ENCODE measurements around the gene CCDC61.
A peak's percentile ranks its signal among the peaks of the same experiment; 100 is the strongest.

The CCDC61 gene

DNA sequence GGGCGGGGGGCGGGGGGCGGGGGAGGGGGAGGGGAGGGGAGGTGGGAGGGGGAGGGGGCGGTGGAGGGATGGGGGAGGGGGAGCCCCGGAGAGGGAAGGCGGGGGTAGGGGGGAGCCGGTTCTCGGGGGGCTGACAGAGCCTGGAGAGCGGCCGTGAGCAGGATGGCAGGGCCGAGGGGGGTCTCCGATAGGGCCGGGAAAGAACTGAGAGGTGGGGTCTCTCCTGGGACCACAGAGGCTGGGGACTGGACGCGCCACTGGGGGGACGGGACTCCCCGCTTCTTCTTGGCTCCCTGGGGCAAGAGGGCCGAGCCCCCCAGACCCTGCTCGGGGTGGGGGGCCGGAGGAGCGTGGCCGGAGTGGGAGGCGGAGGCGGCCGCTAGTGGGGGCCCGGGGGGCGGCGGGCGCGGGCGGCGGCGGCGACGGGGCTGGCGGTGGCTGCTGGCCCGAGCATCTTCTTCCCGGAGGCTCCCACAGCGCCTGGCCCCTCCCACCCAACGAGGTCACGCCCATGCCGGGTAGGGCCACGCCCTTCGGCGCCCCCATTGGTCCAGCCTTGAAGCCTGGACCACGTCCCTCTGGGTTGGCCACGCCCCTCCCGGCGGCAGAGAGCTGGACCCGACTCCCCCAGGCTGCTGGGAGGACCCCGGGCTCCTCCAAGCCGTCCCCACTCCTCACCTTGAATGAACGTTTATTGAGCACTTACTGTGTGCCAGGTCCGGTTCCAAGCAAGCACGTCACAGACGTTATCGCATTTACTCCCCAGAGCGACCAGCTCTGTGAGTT, 21.5 kb upstream of the CCDC61 start, which contains the start of gene NOVA2:
TSS of gene NOVA2 (minus strand) at position 313 of the 786 bp plus-strand sequence. CDS start 514 bp downstream, outside the sequence.
- FAIRE-seq (peak; percentile 64), DNase-seq (ENCODE audit: insufficient read length, low spot score) (peak; percentile 82)

GRCh38 chr19:45975306-45976070, 19.8 kb upstream of the CCDC61 start:
- DNase-seq (ENCODE audit: insufficient read length, low spot score) (no peak), FAIRE-seq (no peak)

DNA sequence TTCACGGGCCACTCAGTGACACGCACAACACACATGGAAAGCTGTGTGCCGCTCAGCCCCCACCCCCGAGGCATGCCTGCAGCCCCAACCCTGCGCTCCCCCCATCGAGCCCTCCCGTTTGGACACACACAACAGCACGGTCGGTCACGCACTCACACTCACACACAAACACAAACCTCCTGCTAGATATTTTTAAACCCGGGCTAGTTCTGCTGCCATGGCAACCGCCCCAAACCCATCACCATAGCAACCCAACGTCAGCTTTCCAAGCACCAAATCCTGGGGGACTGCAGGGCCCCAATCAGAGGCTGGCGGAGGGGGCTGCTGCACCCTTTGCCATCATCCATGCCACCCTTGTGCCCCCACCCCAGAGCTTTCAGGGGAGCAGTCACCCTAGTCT, 19.1 kb upstream of the CCDC61 start:
- no peak for DNase-seq (ENCODE audit: insufficient read length, low spot score)
- no peak for FAIRE-seq

- no peak for DNase-seq (ENCODE audit: insufficient read length, low spot score)
- FAIRE-seq, result no peak
These were observed 17.1 kb upstream of the CCDC61 start for GRCh38 chr19:45978156-45978555.

DNA sequence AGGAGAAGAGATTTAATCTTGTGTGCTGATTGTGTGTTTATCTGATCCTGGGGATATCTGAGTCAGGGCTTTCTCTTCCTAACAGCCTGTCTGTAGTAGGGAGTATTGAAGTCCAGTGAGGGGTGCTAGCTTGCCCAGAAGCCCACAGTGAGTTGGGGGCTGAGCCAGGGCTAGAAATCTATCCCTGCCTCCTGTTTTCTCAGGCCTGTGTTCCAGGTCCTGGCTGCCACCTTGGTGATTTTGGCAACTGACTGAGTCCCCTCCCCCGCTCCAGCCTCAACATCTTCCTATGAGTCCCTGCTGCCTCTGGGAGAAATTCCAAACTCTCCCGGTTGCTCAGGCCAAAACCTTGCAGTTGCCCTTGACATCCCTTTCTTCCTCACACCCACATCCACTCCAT, 13.9 kb upstream of the CCDC61 start:
- DNase-seq (ENCODE audit: insufficient read length, low spot score), result no peak

GRCh38 chr19:45985321-45985720, 9.9 kb upstream of the CCDC61 start:
- FAIRE-seq, result no peak
- DNase-seq (ENCODE audit: insufficient read length, low spot score), result no peak

More for the DNA sequence above, 13.9 kb upstream of the CCDC61 start:
- no peak for FAIRE-seq

DNA sequence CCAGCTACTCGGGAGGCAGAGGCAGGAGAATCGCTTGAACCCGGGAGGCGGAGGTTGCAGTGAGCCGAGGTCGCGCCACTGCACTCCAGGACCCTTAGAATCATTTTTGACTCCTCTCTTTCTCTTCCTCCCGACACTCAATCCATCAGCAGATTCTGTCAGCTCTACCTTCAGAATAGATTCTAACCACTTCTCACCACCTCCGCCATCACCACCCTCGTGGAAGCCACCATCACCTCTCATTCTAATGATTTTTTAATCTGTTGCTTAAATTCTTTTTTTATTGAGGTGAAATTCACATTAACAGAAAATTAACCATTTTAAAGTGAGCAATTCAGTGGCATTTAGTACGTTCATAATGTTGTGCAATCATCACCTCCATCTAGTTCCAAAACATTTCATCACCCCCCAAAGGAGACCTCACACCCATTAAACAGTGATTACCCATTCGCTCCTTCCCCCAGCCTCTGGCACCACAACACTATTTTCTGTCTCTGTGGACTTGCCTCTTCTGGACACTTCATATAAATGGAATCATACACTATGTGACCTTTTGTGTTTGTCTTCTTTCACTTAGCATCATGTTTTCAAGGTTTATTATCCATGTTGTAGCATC, 5.0 kb upstream of the CCDC61 start:
- no peak for DNase-seq (ENCODE audit: insufficient read length, low spot score)
- no peak for FAIRE-seq

- FAIRE-seq (no peak), DNase-seq (ENCODE audit: insufficient read length, low spot score) (no peak)
These were observed 740 bp upstream of the CCDC61 start for GRCh38 chr19:45994456-45994997.

DNA sequence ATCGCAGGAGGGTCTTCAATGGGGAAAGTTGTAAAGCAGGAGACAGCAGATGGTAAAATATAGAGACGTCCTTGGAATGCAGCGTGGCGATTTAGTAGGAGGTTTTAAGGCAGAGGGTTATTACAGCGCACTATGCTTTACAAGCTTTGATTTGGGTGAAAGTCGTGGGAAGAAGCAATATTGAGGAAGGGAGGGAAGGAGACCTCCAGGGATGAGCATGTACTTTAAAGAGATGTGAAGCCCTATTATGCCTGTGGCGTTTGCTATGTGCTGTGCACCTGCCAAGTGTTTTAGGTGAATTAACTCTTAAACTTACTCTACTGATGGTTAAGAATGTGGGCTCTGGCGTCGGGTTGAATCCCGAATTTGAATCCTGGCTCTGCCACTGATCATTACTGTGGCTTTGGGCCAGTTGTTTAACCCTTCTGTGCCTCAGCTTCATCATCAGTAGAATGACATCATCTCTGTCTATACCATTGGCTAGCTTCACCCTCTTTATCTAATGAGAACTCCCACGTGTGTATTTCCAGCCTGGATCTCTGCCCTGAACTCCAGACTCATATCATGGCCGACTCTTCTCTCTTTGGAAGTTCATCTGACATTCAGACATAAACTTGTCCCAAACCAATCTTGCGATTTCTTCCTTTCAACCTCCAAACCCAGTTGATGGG, 583 bp downstream of the CCDC61 start:
- FAIRE-seq, result no peak

DNA sequence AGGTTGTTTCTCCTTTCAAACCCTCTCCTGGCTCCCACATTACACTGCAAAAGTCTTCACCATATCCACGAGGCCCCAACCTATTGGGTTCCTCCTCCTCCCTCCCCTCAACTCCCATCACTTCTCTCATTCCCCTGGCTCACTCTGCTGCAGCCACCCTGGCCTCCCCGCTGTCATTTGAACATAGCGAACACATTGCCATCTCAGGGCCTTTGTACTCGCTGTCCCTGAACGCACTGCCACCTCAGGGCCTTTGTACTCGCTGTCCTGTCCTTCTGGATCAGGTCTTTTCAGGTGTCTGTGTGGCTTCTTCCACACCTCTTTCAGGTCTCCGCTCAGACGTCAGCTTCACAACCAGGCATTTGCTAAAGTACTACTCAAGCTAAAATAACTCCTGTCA, 1.7 kb downstream of the CCDC61 start:
- FAIRE-seq, result no peak

More for the DNA sequence above, 583 bp downstream of the CCDC61 start:
- DNase-seq (ENCODE audit: insufficient read length, low spot score), result no peak

DNA sequence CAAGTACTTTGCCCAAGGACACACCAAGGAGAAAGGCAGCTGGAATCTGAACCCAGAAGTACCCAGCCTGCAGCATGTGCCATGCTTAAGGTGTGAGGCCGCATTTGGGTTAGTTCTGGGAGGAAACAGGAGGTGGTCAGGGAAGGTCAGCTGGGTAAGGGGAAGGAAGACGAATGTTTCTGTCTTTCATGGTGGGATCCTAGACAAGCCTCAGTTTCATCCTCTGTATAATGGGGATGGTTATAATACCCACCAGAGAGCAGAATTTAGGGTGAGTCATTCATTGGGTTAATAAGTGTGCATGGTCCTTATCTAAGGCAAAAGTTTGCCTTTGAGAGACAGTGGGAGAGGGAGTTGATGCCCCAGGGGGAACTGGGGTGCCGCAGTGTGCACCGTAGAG, 3.6 kb downstream of the CCDC61 start:
- DNase-seq (ENCODE audit: insufficient read length, low spot score), result no peak
- FAIRE-seq, result no peak

More for the DNA sequence above, 1.7 kb downstream of the CCDC61 start:
- DNase-seq (ENCODE audit: insufficient read length, low spot score), result no peak

- FAIRE-seq (no peak), DNase-seq (ENCODE audit: insufficient read length, low spot score) (no peak)
These were observed 4.4 kb downstream of the CCDC61 start for GRCh38 chr19:45999653-46000121.

DNA sequence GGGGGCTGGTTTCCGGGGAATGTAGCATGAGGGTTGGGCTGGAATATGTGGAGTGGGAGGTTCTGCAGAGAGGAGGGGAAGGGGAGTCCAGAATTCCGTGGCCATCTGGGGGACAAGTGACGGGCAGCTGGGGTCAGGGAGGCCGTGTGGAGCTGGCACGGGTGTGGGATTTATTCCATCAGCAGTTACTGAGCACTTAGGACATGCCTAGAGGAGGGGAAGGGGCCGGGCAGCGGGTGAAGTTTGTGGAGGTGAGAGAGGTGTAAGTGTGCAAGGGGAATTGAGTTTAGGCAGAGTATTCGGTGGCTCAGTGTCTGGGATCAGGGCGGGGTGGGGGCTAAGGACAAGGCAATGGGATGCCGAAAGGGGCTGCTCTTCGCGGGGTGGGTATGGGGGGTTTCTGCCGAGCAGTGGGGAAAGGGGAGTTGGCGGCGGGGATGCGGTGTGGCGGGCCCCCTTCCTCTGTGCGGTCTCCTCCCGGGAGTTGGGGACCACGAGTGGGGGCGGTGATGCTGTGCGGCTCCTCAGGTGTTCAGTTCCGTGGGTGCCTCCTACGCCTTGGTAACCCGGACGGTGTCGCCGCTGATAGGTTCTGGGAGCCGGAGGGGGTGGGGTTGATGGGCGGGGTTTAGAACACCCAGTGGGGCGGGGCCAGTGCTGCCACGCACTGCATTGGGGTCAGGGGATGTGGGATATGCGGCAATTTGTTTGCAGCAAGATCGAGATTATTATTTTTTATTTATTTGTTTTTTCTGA, 5.4 kb downstream of the CCDC61 start:
- no peak for FAIRE-seq

GRCh38 chr19:46002678-46003275, 7.5 kb downstream of the CCDC61 start:
- DNase-seq (ENCODE audit: insufficient read length, low spot score), result no peak
- no peak for FAIRE-seq

More for the DNA sequence above, 5.4 kb downstream of the CCDC61 start:
- DNase-seq (ENCODE audit: insufficient read length, low spot score), result no peak

DNA sequence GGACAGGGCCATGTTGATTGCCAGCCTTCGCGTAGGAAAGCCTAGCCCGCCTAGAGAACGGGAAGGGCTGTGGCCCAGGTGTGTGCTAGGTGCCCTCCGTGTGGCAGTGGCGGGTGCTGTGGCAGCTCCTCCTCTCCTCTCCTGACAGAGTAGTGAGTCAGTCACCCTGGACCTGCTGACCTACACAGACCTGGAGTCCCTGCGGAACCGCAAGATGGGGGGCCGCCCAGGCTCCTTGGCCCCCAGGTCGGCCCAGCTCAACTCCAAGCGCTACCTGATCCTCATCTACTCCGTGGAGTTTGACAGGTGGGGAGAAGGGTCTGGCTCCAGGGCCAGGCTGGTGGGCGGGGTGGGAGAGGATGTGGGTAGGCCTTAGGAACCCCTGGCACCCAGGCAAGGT, 11.1 kb downstream of the CCDC61 start:
- FAIRE-seq, result no peak

DNA sequence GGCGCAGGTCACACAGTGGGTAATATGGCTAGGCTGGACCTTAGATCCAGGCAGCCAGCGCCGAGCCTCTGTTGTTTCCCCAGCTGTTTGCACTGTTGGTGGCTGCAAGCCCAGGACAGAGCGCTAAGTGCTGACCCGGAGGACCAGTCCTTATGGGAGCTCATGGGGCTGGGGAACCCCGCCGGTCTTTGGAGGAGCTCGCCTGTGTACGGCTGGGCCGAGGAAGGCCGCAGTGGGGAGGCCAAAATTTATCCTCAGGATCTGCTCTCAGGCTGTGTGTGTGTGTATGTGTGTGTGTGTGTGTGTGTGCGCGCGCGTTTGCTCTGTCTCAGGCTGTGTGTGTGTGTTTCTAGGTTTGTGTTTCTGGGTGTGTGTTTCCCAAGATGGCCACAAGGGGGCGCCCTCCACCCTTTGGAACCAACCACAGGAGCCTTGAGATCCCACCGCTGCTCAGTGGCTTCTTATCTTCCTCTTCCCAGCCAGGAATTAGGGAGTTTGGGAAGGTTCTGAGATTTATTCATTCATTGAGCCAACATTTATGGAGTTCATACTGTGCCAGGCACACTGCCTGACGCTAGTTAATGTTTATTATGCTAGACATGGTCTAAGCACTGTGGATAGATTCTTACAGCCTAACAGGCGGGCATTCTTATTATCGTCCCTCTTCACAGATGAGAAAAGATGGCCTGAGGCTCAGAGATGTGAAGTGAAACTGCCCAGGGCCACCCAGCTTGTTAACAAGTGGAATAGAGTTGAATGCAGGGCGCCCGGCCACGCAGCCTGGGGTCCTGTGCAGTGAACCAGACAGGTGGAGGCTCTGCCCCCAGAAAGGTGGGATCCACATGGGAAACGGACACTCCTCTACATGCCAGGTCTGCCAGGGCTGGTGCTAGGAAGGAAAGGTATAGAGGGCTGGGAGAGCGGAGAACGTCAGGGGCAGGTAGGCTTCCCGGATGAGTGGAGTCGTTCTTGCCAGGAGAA, 14.6 kb downstream of the CCDC61 start:
- no peak for FAIRE-seq
- peak; percentile 72 for DNase-seq (ENCODE audit: insufficient read length, low spot score)

More for the DNA sequence above, 11.1 kb downstream of the CCDC61 start:
- no peak for DNase-seq (ENCODE audit: insufficient read length, low spot score)

GRCh38 chr19:46014534-46014933, 19.3 kb downstream of the CCDC61 start:
- FAIRE-seq (peak; percentile 79), DNase-seq (ENCODE audit: insufficient read length, low spot score) (no peak)

Data from HTR-8/SVneo (cell line).